Coronary artery (tissue), 2 donors: ENCODE measurements around the gene TSHZ1.

Experiments
- DNase-seq: peaks from one replicate; pipeline ENCODE4 v3.0.0-alpha.2; 2017; ENCODE audit warnings: low spot score
- H3K27ac ChIP-seq, 2 donors: fragments of 200-600 bp; sonication (generic); one replicate each; pipeline ENCODE4 v1.5.1; 2016 to 2019
- H3K4me3 ChIP-seq: fragments of 200-600 bp; sonication (generic); 2 replicates; pipeline ENCODE4 v1.5.1; 2016; ENCODE audit warnings: mild to moderate bottlenecking, moderate library complexity
- CTCF ChIP-seq: fragments of 200-600 bp; sonication (generic); IDR thresholded peaks from one replicate; pipeline ENCODE4 v1.5.1; 2019; ENCODE audit warnings: antibody characterized with exemption

TSHZ1 gene

DNA sequence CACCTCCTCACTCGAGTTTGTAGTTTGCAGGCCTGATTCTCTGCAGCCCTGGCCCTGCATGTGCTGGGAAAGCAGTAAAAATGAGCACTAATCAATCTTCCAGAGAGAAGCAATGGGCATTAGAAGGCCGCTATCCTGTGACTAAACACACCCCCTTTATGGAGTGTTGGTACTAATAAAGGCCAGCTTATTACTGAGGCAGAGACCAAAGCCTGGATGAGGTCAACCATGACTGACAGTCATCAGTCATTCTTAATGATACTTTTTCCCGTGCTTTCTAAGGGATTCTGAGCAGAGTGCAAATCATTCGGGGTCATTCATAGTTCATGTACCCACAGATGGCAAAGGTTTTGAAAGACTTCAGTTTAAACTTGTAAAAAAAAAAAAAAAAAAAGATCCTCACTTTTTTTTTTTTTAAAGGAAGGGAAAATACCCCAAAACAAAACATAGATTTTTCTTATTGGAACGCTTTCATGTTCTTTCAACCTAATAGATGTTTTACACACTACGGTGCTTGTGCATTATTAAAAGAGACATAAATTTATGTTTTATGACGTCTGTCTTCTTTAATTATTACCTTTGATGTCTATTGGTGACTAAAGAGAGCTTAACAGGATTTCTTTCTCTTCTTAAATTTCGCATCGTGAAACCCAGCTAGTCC is 13.2 kb downstream of the TSHZ1 start:
- no peak overlapping the region for H3K27ac ChIP-seq
- no peak for DNase-seq

GRCh38 chr18:75226286-75226955 is 15.8 kb downstream of the TSHZ1 start:
- TF ChIP-seq CTCF: no peak
- DNase-seq: no peak
- peak overlapping the region; percentile 43 for H3K4me3 ChIP-seq
- H3K27ac ChIP-seq: peak overlapping the region in 1 of 2 donors; percentile 18

More for the DNA sequence above, 13.2 kb downstream of the TSHZ1 start:
- no peak overlapping the region for H3K4me3 ChIP-seq
- no peak for TF ChIP-seq CTCF

DNA sequence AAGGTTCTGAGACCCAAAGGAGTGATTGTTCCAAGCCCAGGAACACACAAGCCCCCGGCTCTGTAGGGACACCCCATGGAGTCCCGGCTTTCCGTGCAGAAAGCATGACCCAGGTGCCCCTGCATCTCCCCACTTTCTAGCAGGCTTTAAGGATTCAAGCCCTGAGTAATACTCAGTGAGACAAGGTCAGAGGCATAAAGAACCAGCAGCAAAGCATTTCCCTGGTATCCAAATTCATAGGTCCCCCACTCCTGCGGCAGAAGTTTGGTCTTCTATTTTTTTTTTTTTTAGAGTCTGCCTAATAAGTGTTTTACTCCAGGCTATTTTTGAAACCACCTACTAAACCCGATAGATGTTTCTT is 16.3 kb downstream of the TSHZ1 start:
- Histone ChIP-seq H3K27ac (peak overlapping the region in 1 of 2 donors; percentile 18), H3K4me3 (peak overlapping the region; percentile 43)
- TF ChIP-seq CTCF: no peak
- DNase-seq: no peak

GRCh38 chr18:75227535-75228296 is 17.1 kb downstream of the TSHZ1 start:
- peak overlapping the region; percentile 43 for H3K4me3 ChIP-seq
- no peak for TF ChIP-seq CTCF
- no peak for DNase-seq

DNA sequence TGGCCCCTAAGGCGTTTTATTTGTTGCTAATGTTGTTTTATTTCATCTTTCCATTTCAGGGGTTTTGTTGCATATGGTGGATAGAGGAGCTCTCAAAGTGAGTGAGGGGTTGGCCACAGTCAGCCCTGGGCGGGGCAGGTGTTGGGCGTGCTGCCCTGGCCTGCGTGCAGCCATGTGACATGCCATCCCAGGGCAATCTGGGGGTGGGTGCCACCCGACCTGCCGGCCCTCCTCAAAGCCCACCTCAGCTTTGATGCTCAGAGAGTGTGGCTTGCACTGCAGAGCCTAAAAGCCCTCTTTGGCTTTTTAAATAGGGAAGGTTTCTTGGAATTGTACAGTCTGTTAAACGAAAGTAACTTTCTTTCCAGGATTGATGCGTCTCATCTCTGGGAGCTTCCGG is 18.4 kb downstream of the TSHZ1 start:
- H3K4me3 ChIP-seq: no peak overlapping the region
- DNase-seq: no peak
- no peak overlapping the region for H3K27ac ChIP-seq
- no peak for TF ChIP-seq CTCF

More at GRCh38 chr18:75227535-75228296, 17.1 kb downstream of the TSHZ1 start:
- no peak overlapping the region for H3K27ac ChIP-seq

- TF ChIP-seq CTCF: no peak
- no peak overlapping the region for H3K4me3 ChIP-seq
- H3K27ac ChIP-seq: no peak overlapping the region
- no peak for DNase-seq
These were observed 18.8 kb downstream of the TSHZ1 start for GRCh38 chr18:75229437-75229836.
